GM19463 (cell line): ENCODE measurements around the gene CES2.

Experiments used
- ATAC-seq: cut with Tn5 transposase; IDR thresholded peaks from one replicate; pipeline ENCODE4 v1.9.1; 2021; ENCODE audit warnings: mild to moderate bottlenecking, moderate library complexity; ENCODE audit not compliant: unreplicated experiment

Gene CES2

GRCh38 chr16:66918803-66919568, 16.3 kb upstream of the CES2 start, which contains the start of gene CDH16:
TSS of gene CDH16 (minus strand) at chr16:66918885. CDS start at chr16:66918065, 820 bp downstream.
- ATAC-seq, result no peak

- no peak for ATAC-seq
Observed at GRCh38 chr16:66919569-66920298, 15.6 kb upstream of the CES2 start.

GRCh38 chr16:66920299-66920590, 15.1 kb upstream of the CES2 start:
- no peak for ATAC-seq

- no peak for ATAC-seq
Observed at GRCh38 chr16:66920924-66921680, 14.2 kb upstream of the CES2 start.

GRCh38 chr16:66921729-66922450, 13.4 kb upstream of the CES2 start:
- no peak for ATAC-seq

GRCh38 chr16:66923247-66923731, 12.0 kb upstream of the CES2 start:
- ATAC-seq, result no peak

GRCh38 chr16:66923866-66924265, 11.4 kb upstream of the CES2 start:
- ATAC-seq, result no peak

GRCh38 chr16:66924527-66925321, 10.6 kb upstream of the CES2 start:
- peak; percentile 39 for ATAC-seq

GRCh38 chr16:66925322-66925840, 9.9 kb upstream of the CES2 start, which contains the start of gene RRAD:
TSS of gene RRAD (minus strand) at chr16:66925535. CDS start at chr16:66925179, 356 bp downstream.
- no peak for ATAC-seq

GRCh38 chr16:66926171-66926947, 9.0 kb upstream of the CES2 start:
- no peak for ATAC-seq

GRCh38 chr16:66926961-66927436, 8.3 kb upstream of the CES2 start:
- no peak for ATAC-seq

- ATAC-seq, result no peak
Observed at GRCh38 chr16:66927918-66928649, 7.2 kb upstream of the CES2 start.

GRCh38 chr16:66928702-66929388, 6.5 kb upstream of the CES2 start:
- no peak for ATAC-seq

GRCh38 chr16:66930189-66930588, 5.1 kb upstream of the CES2 start:
- no peak for ATAC-seq

- no peak for ATAC-seq
Observed at GRCh38 chr16:66931665-66932064, 3.7 kb upstream of the CES2 start.

- ATAC-seq, result no peak
Observed at GRCh38 chr16:66932076-66932475, 3.2 kb upstream of the CES2 start.

GRCh38 chr16:66933776-66934137, 1.6 kb upstream of the CES2 start:
- ATAC-seq, result no peak
